ENCODE measurements around the gene UBE2QL1.

UBE2QL1 gene, protein sequence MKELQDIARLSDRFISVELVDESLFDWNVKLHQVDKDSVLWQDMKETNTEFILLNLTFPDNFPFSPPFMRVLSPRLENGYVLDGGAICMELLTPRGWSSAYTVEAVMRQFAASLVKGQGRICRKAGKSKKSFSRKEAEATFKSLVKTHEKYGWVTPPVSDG

DNA sequence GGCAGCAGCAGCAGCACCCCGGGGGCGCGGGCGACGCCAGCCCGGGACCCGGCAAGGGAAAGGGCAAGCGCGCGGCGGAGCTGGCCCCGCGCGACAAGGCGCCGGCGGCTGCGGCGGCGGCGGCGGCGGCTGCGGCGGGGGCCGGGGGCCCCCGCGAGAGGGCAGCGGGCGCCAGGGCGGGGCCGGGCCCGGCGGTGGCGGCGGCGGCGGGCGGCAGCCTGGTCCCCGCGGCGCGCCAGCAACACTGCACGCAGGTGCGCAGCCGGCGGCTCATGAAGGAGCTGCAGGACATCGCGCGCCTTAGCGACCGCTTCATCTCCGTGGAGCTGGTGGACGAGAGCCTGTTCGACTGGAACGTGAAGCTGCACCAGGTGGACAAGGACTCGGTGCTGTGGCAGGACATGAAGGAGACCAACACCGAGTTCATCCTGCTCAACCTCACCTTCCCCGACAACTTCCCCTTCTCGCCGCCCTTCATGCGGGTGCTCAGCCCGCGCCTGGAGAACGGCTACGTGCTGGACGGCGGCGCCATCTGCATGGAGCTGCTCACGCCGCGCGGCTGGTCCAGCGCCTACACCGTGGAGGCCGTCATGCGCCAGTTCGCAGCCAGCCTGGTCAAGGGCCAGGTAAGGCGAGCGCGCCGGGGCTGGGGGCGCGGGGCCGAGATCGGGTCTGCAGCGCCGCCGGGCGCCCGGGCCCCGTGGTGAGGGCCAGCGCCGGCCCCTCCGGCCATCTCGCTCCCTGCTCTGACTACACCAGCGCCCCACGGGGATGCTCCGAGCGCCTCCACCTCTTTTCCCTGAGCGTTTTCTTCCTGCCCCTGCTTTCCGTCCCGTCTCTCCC is at the start of gene UBE2QL1:
UBE2QL1 (plus strand) TSS at position 238 of the 843 bp plus-strand sequence; CDS start at position 273, 35 bp downstream.
- Histone ChIP-seq H3K9me2 (replicated peaks; ENCODE audit: insufficient read depth, low read length) (no peaks in the 10 kb centered on the region), H3K4me3 (ENCODE audit: insufficient read depth, low read length, poor library complexity, severe bottlenecking) (no peak within 1 kb of the TSS), H3K27ac (ENCODE audit: low read depth, low read length) (no peak within 1 kb of the TSS), H2AFZ (ENCODE audit: low read depth, low read length, severe bottlenecking) (no peak within 1 kb of the TSS), H3K9ac (ENCODE audit: low read length) (no peak within 1 kb of the TSS), H3K36me3 (ENCODE audit: low read length) (no peaks in the 10 kb centered on the region), H3K4me2 (ENCODE audit: low read depth, low read length, poor library complexity, severe bottlenecking) (no peak within 1 kb of the TSS), H3K79me2 (ENCODE audit: insufficient read depth, low read length) (no peaks in the 10 kb centered on the region), H3K9me3 (ENCODE audit: insufficient read depth, low read length) (no peaks in the 10 kb centered on the region), H3F3A (ENCODE audit: insufficient read depth) (no peaks in the 10 kb centered on the region), H4K20me1 (ENCODE audit: low read depth, low read length) (no peaks in the 10 kb centered on the region), H3K27me3 (ENCODE audit: low read length) (no peaks in the 10 kb centered on the region)
- TF ChIP-seq EZH2phosphoT487 (conservative IDR thresholded peaks at IDR 0.05; ENCODE audit: low read length): no peak
- TF ChIP-seq, protein P1, sequence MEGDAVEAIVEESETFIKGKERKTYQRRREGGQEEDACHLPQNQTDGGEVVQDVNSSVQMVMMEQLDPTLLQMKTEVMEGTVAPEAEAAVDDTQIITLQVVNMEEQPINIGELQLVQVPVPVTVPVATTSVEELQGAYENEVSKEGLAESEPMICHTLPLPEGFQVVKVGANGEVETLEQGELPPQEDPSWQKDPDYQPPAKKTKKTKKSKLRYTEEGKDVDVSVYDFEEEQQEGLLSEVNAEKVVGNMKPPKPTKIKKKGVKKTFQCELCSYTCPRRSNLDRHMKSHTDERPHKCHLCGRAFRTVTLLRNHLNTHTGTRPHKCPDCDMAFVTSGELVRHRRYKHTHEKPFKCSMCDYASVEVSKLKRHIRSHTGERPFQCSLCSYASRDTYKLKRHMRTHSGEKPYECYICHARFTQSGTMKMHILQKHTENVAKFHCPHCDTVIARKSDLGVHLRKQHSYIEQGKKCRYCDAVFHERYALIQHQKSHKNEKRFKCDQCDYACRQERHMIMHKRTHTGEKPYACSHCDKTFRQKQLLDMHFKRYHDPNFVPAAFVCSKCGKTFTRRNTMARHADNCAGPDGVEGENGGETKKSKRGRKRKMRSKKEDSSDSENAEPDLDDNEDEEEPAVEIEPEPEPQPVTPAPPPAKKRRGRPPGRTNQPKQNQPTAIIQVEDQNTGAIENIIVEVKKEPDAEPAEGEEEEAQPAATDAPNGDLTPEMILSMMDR (IDR thresholded peaks at IDR 0.05; ENCODE audit: insufficient read depth, low read length, poor library complexity, severe bottlenecking): no peak

DNA sequence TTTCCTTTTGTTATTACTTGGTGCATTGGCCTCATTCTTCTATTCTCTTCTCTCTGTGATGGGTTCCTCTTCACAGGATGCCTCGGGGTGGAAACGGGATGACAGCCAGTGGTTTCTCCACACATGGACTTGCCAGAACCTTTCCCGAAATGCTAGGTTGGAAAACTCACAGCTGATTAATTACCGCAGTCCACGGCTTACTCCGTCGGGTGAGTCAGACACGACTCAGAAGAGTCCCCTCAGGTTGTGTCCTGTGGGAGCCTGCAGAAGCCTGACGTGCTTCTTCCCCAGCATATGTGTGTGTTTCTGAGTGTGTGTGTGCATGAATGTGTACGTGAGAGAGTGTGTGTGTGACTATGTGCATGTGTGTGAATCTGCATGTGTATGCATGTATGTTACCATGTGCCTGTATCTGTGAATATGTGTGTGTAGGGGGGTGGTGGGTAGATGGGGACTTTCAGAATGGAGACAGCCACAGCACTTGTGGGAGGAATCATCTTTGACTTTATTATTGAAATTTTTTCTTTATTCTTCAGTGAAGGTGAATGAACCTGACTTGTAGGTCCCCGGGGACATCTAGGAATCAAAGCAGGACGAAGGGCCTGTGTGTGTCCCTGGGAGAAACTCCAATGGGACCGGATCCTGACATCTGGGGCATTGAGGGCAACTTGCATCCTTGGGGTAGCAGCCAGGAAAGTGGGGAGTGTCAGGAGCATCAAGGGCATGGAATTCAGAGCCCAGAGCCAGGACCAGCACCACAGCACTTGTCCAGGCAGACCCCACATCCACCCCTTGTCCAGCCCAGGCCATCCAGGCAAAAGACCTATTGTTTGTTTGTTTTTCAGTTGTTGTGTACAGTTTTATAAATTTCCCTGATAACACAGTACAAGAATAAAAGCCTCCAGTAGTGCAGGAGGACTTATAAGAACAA is 48.4 kb upstream of the UBE2QL1 start:
- Histone ChIP-seq H3K4me3 (ENCODE audit: insufficient read depth, low read length, poor library complexity, severe bottlenecking) (no peak overlapping the region), H3K9me2 (replicated peaks; ENCODE audit: insufficient read depth, low read length) (no peaks in the 10 kb centered on the region), H3K9me3 (ENCODE audit: insufficient read depth, low read length) (no peaks in the 10 kb centered on the region), H3K27me3 (ENCODE audit: low read length) (no peaks in the 10 kb centered on the region), H3K27ac (ENCODE audit: low read depth, low read length) (no peak overlapping the region), H3K4me2 (ENCODE audit: low read depth, low read length, poor library complexity, severe bottlenecking) (no peak overlapping the region), H2AFZ (ENCODE audit: low read depth, low read length, severe bottlenecking) (no peak overlapping the region), H3F3A (ENCODE audit: insufficient read depth) (no peaks in the 10 kb centered on the region), H3K9ac (ENCODE audit: low read length) (no peak overlapping the region), H3K36me3 (ENCODE audit: low read length) (no peaks in the 10 kb centered on the region), H3K79me2 (ENCODE audit: insufficient read depth, low read length) (no peaks in the 10 kb centered on the region), H4K20me1 (ENCODE audit: low read depth, low read length) (no peaks in the 10 kb centered on the region)
- no peak for TF ChIP-seq EZH2phosphoT487 (conservative IDR thresholded peaks at IDR 0.05; ENCODE audit: low read length)
- TF ChIP-seq, protein P1 (IDR thresholded peaks at IDR 0.05; ENCODE audit: insufficient read depth, low read length, poor library complexity, severe bottlenecking): no peak

DNA sequence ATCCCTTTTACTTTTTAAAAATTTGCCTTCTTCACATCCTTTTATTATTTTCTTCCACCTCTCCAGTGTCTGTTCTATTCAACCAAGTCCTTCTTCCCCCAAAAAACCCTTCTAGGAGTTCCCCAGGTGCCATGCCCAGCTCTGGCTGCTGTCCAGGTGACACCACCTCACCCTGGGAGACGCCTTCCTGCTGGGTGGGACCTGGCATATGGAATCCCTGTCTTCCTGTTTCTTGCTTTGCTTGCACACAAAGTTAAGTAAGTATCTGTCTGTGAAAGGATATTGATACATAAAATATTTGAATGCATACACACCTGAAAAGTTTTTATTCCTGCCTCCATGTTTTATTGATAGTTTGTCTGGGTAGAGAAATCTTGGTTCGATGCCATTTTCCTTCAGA is 47.2 kb upstream of the UBE2QL1 start:
- TF ChIP-seq, protein P1 (IDR thresholded peaks at IDR 0.05; ENCODE audit: insufficient read depth, low read length, poor library complexity, severe bottlenecking): no peak
- TF ChIP-seq EZH2phosphoT487 (conservative IDR thresholded peaks at IDR 0.05; ENCODE audit: low read length): no peak
- Histone ChIP-seq H2AFZ (ENCODE audit: low read depth, low read length, severe bottlenecking) (no peak overlapping the region), H3K4me3 (ENCODE audit: insufficient read depth, low read length, poor library complexity, severe bottlenecking) (no peak overlapping the region), H3K27me3 (ENCODE audit: low read length) (no peaks in the 10 kb centered on the region), H4K20me1 (ENCODE audit: low read depth, low read length) (no peaks in the 10 kb centered on the region), H3K4me2 (ENCODE audit: low read depth, low read length, poor library complexity, severe bottlenecking) (no peak overlapping the region), H3F3A (ENCODE audit: insufficient read depth) (no peaks in the 10 kb centered on the region), H3K9me2 (replicated peaks; ENCODE audit: insufficient read depth, low read length) (no peaks in the 10 kb centered on the region), H3K27ac (ENCODE audit: low read depth, low read length) (no peak overlapping the region), H3K79me2 (ENCODE audit: insufficient read depth, low read length) (no peaks in the 10 kb centered on the region), H3K36me3 (ENCODE audit: low read length) (no peaks in the 10 kb centered on the region), H3K9ac (ENCODE audit: low read length) (no peak overlapping the region), H3K9me3 (ENCODE audit: insufficient read depth, low read length) (no peaks in the 10 kb centered on the region)

All from SU-DHL-6 (cell line).